Osteocyte (in vitro differentiated cells): Measurements from ENCODE around the gene PAFAH1B1. TPM values are rescaled to one million over a fixed set of nuclear protein-coding genes. Genes with fewer than 3 reads are reported as not detected.
"Not testable (repeated sequence)": the region's sequence is repeated elsewhere in the genome, so short reads cannot be mapped to it uniquely, and the experiment has no call there.

Experiments
- DNase-seq: peaks from one replicate; pipeline ENCODE4 v3.0.0; 2021; ENCODE audit warnings: mixed read lengths; ENCODE audit not compliant: unreplicated experiment; ENCODE audit errors: extremely low spot score
- H3K27ac Mint-ChIP-seq: one replicate; pipeline ENCODE4 v1.8.0; 2021; ENCODE audit warnings: mild to moderate bottlenecking, mixed read lengths; ENCODE audit not compliant: unreplicated experiment
- H3K27me3 Mint-ChIP-seq: one replicate; pipeline ENCODE4 v1.8.0; 2021; ENCODE audit warnings: mixed read lengths; ENCODE audit not compliant: unreplicated experiment
- H3K36me3 Mint-ChIP-seq: one replicate; pipeline ENCODE4 v1.8.0; 2021; ENCODE audit warnings: mixed read lengths; ENCODE audit not compliant: unreplicated experiment
- H3K4me1 Mint-ChIP-seq: one replicate; pipeline ENCODE4 v1.8.0; 2021; ENCODE audit warnings: mixed read lengths; ENCODE audit not compliant: unreplicated experiment
- H3K4me3 Mint-ChIP-seq: one replicate; pipeline ENCODE4 v1.8.0; 2021; ENCODE audit warnings: mild to moderate bottlenecking, moderate library complexity, mixed read lengths; ENCODE audit not compliant: unreplicated experiment
- H3K9me3 Mint-ChIP-seq: one replicate; pipeline ENCODE4 v1.8.0; 2021; ENCODE audit warnings: mixed read lengths; ENCODE audit not compliant: unreplicated experiment
- CTCF ChIP-seq: fragments of 200-600 bp; sonication (generic); IDR thresholded peaks from 2 replicates; pipeline ENCODE4 v1.5.0; 2021; ENCODE audit warnings: antibody characterized with exemption, mild to moderate bottlenecking, moderate library complexity
- total RNA-seq: library from RNA; stranded (reverse); gene quantifications from 2 replicates; pipeline ENCODE4 v1.2.1, GENCODE V29; 2021

Gene PAFAH1B1
- total RNA-seq, 1 donor from 2014 or later, result 138 TPM

DNA sequence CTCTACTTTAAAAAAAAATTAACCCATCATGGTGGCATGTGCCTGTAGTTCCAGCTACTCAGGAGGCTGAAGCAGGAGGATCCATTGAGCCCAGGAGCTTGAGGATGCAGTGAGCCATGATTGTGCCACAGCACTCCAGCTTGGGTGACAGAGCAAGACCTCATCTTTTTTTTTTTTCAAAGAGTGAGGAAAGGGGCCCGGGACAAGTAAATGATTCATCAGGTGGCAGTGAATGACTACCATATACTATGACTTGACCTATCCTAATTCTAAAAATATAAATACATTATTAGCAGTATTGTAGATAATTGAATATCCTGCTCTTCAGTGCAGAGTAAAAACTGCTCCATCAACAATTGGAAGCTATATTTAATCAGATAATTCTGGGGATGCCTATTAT is 62.8 kb downstream of the PAFAH1B1 start:
- Mint-ChIP-seq H3K27me3 (no peaks in the 10 kb centered on the region), H3K27ac (no peak overlapping the region), H3K4me3 (no peak overlapping the region), H3K36me3 (peaks cover 17% of the 10 kb centered on the region), H3K4me1 (peaks cover 25% of the 10 kb centered on the region), H3K9me3 (peaks cover 4% of the 10 kb centered on the region)
- DNase-seq, result no peak
- no peak for TF ChIP-seq CTCF

DNA sequence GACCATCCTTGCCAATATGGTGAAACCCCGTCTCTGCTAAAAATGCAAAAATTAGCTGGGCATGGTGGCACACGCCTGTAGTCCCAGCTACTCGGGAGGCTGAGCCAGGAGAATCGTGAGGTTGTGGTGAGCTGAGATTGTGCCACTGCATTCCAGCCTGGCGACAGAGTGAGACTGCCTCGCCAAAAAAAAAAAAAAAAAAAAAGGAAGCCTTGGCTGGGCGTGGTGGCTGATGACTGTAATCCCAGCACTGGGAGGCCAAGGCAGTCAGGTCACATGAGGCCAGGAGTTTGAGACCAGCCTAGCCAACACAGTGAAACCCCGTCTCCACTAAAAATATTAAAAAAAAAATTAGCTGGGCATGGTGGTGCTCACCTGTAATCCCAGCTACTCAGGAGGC is 65.9 kb downstream of the PAFAH1B1 start:
- DNase-seq, H3K27me3 Mint-ChIP-seq, H3K9me3 Mint-ChIP-seq, H3K4me3 Mint-ChIP-seq: not testable (repeated sequence)
- Mint-ChIP-seq H3K36me3 (peaks cover 10% of the 10 kb centered on the region), H3K27ac (peak overlapping the region; percentile 18), H3K4me1 (peaks cover 33% of the 10 kb centered on the region)

- H3K9me3 Mint-ChIP-seq, H3K27ac Mint-ChIP-seq, H3K27me3 Mint-ChIP-seq, DNase-seq, H3K4me3 Mint-ChIP-seq, H3K36me3 Mint-ChIP-seq: not testable (repeated sequence)
- H3K4me1 Mint-ChIP-seq, result peaks cover 35% of the 10 kb centered on the region
Observed at GRCh38 chr17:2660410-2660809, 67.0 kb downstream of the PAFAH1B1 start.

GRCh38 chr17:2672026-2672425 is 78.6 kb downstream of the PAFAH1B1 start:
- H3K36me3 Mint-ChIP-seq, result peaks cover 52% of the 10 kb centered on the region
- no peak for DNase-seq
- H3K27ac Mint-ChIP-seq, result no peak overlapping the region
- H3K9me3 Mint-ChIP-seq, result no peaks in the 10 kb centered on the region
- H3K4me3 Mint-ChIP-seq, result no peak overlapping the region
- no peak for TF ChIP-seq CTCF
- no peaks in the 10 kb centered on the region for H3K27me3 Mint-ChIP-seq
- H3K4me1 Mint-ChIP-seq, result no peaks in the 10 kb centered on the region

DNA sequence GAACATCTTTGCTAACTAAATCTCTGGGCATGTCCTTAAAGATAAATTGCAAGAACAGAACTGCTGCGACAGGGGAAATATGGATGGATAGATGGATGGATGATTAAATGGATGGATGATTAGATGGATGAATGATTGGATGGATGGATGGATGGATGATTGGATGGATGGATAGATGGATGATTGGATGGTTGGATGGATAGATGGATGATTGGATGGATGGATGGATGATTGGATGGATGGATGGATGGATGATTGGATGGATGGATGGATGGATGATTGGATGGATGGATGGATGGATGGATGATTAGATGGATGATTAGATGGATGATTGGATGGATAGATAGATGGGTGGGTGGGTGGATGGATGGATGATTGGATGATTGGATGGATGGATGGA is 85.8 kb downstream of the PAFAH1B1 start:
- H3K4me3 Mint-ChIP-seq, H3K9me3 Mint-ChIP-seq, H3K27me3 Mint-ChIP-seq, DNase-seq, H3K27ac Mint-ChIP-seq: not testable (repeated sequence)
- Mint-ChIP-seq H3K36me3 (peaks cover 59% of the 10 kb centered on the region), H3K4me1 (peaks cover 12% of the 10 kb centered on the region)

DNA sequence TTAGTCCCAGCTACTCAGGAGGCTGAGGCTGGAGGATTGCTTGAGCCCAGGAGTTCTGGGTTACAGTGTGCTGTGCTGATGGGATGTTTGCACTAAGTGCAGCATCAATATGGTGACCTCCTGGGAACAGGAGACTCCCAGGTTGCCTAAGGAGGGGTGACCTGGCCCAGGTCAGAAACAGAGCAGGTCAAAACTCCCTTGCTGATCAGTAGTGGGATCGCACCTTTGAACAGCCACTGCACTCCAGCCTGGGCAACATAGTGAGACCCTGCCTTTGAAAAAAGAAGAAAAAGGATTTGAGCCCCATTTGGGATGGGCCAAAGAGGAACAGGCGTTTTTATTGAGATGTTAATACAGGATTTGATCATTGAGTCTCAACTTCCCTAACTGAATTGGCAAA is 87.5 kb downstream of the PAFAH1B1 start:
- DNase-seq, result peak; percentile 59
- H3K27ac Mint-ChIP-seq, result peak overlapping the region; percentile 38
- no peaks in the 10 kb centered on the region for H3K27me3 Mint-ChIP-seq
- peaks cover 57% of the 10 kb centered on the region for H3K36me3 Mint-ChIP-seq
- H3K9me3 Mint-ChIP-seq, result no peaks in the 10 kb centered on the region
- H3K4me3 Mint-ChIP-seq, result no peak overlapping the region
- H3K4me1 Mint-ChIP-seq, result peaks cover 12% of the 10 kb centered on the region
- TF ChIP-seq CTCF, result no peak

DNA sequence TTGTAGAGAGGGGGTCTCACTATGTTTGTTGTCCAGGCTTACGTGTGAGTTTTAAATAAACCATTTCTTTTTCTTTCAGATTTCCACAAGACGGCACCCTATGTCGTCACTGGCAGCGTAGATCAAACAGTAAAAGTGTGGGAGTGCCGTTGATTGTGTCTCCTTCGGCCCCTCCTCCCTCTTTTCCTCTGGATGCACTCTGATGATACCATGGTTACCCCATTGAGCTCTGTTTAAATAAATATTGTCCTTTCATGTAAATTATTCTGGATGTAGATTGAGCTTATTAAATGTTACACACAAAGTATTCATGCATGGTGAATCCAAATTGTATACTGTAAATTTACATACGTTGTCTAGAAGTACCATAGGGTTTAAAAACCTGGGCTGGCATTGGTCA is 88.2 kb downstream of the PAFAH1B1 start:
- Mint-ChIP-seq H3K36me3 (peaks cover 54% of the 10 kb centered on the region), H3K27me3 (no peaks in the 10 kb centered on the region), H3K27ac (peak overlapping the region; percentile 38), H3K4me1 (peaks cover 12% of the 10 kb centered on the region), H3K4me3 (no peak overlapping the region), H3K9me3 (no peaks in the 10 kb centered on the region)
- no peak for DNase-seq
- no peak for TF ChIP-seq CTCF
